Measurements from ENCODE around the gene NEK1.

Gene NEK1

DNA sequence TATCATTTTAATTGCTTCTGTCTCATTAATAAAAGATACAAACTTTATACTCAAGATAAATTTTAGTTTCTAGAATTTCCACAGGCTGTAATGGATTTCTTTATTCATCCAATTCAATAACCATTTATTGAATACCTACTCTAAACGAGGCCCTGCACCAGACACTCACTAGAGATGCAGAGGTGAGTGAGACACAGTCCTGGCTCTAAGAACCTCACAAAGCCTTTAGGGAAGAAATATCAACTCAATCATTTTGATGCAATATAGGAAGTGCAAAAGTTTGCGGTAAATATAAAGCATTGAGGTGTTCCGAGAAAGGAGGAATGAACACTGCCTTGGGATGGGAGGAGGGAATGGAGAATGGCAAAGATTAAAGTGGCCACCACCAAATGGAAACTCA, 260.0 kb downstream of the NEK1 start:
- no peak overlapping the region for H3K9ac ChIP-seq (ENCODE audit: low read length)
- TF ChIP-seq, protein P1, sequence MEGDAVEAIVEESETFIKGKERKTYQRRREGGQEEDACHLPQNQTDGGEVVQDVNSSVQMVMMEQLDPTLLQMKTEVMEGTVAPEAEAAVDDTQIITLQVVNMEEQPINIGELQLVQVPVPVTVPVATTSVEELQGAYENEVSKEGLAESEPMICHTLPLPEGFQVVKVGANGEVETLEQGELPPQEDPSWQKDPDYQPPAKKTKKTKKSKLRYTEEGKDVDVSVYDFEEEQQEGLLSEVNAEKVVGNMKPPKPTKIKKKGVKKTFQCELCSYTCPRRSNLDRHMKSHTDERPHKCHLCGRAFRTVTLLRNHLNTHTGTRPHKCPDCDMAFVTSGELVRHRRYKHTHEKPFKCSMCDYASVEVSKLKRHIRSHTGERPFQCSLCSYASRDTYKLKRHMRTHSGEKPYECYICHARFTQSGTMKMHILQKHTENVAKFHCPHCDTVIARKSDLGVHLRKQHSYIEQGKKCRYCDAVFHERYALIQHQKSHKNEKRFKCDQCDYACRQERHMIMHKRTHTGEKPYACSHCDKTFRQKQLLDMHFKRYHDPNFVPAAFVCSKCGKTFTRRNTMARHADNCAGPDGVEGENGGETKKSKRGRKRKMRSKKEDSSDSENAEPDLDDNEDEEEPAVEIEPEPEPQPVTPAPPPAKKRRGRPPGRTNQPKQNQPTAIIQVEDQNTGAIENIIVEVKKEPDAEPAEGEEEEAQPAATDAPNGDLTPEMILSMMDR (IDR thresholded peaks at IDR 0.05; ENCODE audit: insufficient read depth, low read length, poor library complexity, severe bottlenecking): no peak
- no peak for TF ChIP-seq EZH2phosphoT487 (conservative IDR thresholded peaks at IDR 0.05; ENCODE audit: low read length)
- H3K9me2 ChIP-seq (replicated peaks; ENCODE audit: insufficient read depth, low read length): no peaks in the 10 kb centered on the region
- no peaks in the 10 kb centered on the region for H3F3A ChIP-seq (ENCODE audit: insufficient read depth)
- H3K27ac ChIP-seq (ENCODE audit: low read depth, low read length): no peak overlapping the region
- H3K36me3 ChIP-seq (ENCODE audit: low read length): no peaks in the 10 kb centered on the region
- no peak overlapping the region for H2AFZ ChIP-seq (ENCODE audit: low read depth, low read length, severe bottlenecking)
- no peaks in the 10 kb centered on the region for H3K27me3 ChIP-seq (ENCODE audit: low read length)
- no peaks in the 10 kb centered on the region for H4K20me1 ChIP-seq (ENCODE audit: low read depth, low read length)
- H3K4me3 ChIP-seq (ENCODE audit: insufficient read depth, low read length, poor library complexity, severe bottlenecking): no peak overlapping the region
- H3K4me2 ChIP-seq (ENCODE audit: low read depth, low read length, poor library complexity, severe bottlenecking): no peak overlapping the region
- H3K79me2 ChIP-seq (ENCODE audit: insufficient read depth, low read length): no peaks in the 10 kb centered on the region
- no peaks in the 10 kb centered on the region for H3K9me3 ChIP-seq (ENCODE audit: insufficient read depth, low read length)

DNA sequence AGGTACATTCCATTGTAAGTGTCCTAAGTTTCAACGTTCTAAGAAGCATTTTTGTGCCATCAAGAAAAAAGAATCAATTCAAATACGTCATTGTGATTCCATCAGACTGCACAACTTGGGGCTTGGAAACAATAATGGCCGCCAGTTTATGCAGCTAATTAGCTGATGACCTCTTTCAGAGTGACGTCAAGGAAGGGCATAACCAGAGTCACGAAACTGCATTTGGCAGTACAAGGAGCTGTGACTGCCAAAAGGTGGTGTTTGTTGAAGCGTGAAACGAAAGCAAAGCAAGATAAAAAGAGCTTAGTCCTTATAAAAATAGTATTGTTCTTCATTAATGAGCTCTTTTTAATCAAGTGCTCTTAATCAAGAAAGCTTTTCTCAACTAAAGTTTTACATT, 260.5 kb downstream of the NEK1 start:
- Histone ChIP-seq H3K4me2 (ENCODE audit: low read depth, low read length, poor library complexity, severe bottlenecking) (no peak overlapping the region), H3K4me3 (ENCODE audit: insufficient read depth, low read length, poor library complexity, severe bottlenecking) (no peak overlapping the region), H3F3A (ENCODE audit: insufficient read depth) (no peaks in the 10 kb centered on the region), H3K9me3 (ENCODE audit: insufficient read depth, low read length) (no peaks in the 10 kb centered on the region), H3K27me3 (ENCODE audit: low read length) (no peaks in the 10 kb centered on the region), H3K9me2 (replicated peaks; ENCODE audit: insufficient read depth, low read length) (no peaks in the 10 kb centered on the region), H3K79me2 (ENCODE audit: insufficient read depth, low read length) (no peaks in the 10 kb centered on the region), H3K27ac (ENCODE audit: low read depth, low read length) (no peak overlapping the region), H4K20me1 (ENCODE audit: low read depth, low read length) (no peaks in the 10 kb centered on the region), H2AFZ (ENCODE audit: low read depth, low read length, severe bottlenecking) (no peak overlapping the region), H3K9ac (ENCODE audit: low read length) (no peak overlapping the region), H3K36me3 (ENCODE audit: low read length) (no peaks in the 10 kb centered on the region)
- TF ChIP-seq, protein P1 (IDR thresholded peaks at IDR 0.05; ENCODE audit: insufficient read depth, low read length, poor library complexity, severe bottlenecking): no peak
- TF ChIP-seq EZH2phosphoT487 (conservative IDR thresholded peaks at IDR 0.05; ENCODE audit: low read length): no peak

DNA sequence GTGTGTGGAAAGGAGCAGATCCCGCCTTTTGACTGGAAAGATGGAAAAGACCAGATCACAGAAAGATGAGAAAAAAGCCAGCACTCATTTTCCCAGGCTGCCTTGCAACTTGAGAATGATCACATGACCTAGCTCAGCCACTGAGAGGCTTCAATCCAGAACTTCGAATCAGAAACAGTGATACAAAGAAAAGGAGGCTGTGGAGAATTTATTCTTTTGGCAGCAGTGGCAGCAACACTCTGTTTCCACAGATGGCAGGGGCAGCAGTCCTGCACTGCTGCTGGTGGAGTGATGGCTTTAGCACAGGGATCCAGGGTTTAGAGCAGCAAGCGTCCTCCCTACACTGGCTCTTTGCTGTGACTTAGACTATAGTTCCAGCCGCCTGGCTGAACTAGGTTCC, 263.8 kb downstream of the NEK1 start:
- Histone ChIP-seq H3K4me3 (ENCODE audit: insufficient read depth, low read length, poor library complexity, severe bottlenecking) (no peak overlapping the region), H3K4me2 (ENCODE audit: low read depth, low read length, poor library complexity, severe bottlenecking) (no peak overlapping the region), H3K9me2 (replicated peaks; ENCODE audit: insufficient read depth, low read length) (no peaks in the 10 kb centered on the region), H3F3A (ENCODE audit: insufficient read depth) (no peaks in the 10 kb centered on the region), H4K20me1 (ENCODE audit: low read depth, low read length) (no peaks in the 10 kb centered on the region), H3K27me3 (ENCODE audit: low read length) (no peaks in the 10 kb centered on the region), H2AFZ (ENCODE audit: low read depth, low read length, severe bottlenecking) (no peak overlapping the region), H3K9ac (ENCODE audit: low read length) (no peak overlapping the region), H3K27ac (ENCODE audit: low read depth, low read length) (no peak overlapping the region), H3K9me3 (ENCODE audit: insufficient read depth, low read length) (no peaks in the 10 kb centered on the region), H3K79me2 (ENCODE audit: insufficient read depth, low read length) (no peaks in the 10 kb centered on the region), H3K36me3 (ENCODE audit: low read length) (no peaks in the 10 kb centered on the region)
- no peak for TF ChIP-seq EZH2phosphoT487 (conservative IDR thresholded peaks at IDR 0.05; ENCODE audit: low read length)
- TF ChIP-seq, protein P1 (IDR thresholded peaks at IDR 0.05; ENCODE audit: insufficient read depth, low read length, poor library complexity, severe bottlenecking): no peak
